HG03280 (cell line): ENCODE data around the gene POU2AF1.
"Not testable (repeated sequence)": the region's sequence is repeated elsewhere in the genome, so short reads cannot be mapped to it uniquely, and the experiment has no call there.

Source experiments
- ATAC-seq: cut with Tn5 transposase; IDR thresholded peaks from one replicate; pipeline ENCODE4 v1.9.1; 2021; ENCODE audit warnings: mild to moderate bottlenecking, moderate library complexity; ENCODE audit not compliant: unreplicated experiment

Gene POU2AF1

DNA sequence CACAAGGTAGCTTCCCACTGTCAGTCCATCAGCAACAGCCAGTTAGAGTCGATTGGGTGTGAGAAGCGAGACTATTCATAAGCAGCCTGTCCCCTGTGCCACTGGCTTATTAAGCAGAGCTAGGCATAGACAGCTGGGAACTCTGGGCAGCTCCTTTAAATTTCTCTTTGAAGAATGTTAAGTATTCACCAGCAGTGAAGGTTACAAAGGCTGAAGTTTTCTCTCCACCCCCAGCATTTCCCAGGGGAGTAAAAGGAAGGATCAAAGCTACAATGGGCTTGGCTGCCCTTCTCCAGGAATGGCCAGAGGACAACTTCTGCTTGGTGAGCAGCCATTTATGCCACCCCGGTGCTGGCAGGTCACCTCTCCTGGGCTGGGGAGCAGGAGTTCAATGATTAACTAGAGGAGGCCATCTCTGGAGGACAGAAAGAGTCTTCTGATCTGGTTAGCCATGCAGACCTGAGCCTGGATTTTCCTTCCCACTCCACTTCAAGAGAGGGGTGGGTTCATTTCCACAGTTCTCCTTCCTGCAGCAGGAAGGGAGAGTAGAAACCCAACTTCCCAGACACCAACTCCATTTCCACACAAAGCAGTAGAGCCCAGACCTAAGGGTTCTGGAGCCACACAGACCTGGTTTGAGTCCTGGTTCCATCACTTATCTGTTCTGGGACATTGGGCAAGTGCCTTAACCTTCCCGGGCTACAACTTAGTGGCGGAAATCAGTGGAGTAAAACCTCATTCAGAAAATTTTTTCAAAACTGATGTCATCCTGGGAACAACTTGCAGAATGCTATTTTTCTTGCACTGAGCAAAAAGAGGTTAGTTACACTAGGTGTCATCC lies 58.1 kb downstream of the POU2AF1 start:
- ATAC-seq: no peak

DNA sequence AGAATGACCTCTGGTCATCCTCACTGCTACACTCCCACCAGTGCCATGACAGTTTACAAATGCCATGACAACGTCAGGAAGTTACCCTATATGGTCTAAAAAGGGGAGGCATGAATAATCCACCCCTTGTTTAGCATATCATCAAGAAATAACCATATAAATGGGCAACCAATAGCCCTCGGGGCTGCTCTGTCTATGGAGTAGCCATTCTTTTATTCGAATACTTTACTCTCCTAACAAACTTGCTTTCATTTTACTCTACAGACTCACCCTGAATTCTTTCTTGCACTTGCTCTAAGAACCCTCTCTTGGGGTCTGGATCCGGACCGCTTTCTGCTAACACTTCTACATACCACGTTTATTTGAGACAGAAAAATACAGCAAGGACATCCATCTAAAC lies 58.9 kb downstream of the POU2AF1 start:
- not testable (repeated sequence) for ATAC-seq

DNA sequence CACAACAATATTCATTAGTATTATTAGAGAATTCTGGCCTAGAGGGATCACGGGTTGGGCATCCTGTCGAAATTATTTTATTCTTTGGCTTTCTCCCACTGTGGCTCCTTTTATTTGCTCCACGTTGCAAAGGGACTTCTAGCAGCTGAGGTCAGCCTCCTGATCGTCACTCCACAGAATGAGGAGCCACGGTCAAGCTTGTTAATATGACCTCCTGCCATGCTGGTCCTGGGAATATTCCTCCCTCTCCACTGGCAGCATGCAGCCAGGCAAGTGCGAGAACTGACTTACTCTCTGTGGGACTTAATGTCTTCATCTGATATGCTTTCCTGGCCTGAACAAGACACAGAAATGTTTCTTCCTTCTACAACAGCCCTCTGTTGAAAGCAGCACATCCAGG lies 59.8 kb downstream of the POU2AF1 start:
- no peak for ATAC-seq

DNA sequence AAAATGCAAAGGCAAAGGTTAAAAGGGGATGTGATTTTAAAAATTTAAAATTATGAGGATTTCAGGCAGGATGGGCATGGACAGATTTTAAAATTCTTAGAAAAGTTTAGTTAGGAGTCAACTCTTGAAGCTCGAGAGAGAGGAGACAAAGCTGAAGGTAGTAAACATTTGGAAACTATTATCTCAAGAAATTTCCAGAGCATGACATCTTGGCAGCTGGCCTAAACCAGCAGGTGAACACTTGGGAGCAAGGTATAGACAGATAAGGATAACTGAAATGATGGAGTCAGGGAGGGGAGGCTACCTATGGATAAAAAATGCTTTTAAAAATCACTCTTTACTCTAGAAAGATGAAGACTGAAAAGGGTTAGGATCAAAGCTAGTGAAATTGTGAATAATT lies 67.0 kb downstream of the POU2AF1 start:
- no peak for ATAC-seq

DNA sequence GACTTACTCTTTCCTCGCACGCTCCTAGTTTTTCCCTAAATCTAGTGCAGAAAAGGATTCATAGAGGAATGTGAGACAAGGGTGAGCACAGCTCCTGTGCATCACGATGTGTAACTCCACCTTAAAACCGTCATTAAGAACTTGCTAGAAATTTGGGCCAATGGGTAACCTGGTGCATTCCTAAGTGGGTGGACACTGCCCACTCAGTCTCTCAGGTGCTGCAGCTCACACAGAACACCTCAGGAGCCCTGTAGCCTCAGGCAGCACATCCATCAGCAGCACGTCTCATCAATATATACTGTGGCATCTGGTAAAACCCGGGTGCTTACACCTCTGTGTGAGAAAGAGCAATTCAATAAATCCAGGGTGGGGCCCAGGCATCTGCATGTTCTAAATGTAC lies 68.4 kb downstream of the POU2AF1 start:
- no peak for ATAC-seq

DNA sequence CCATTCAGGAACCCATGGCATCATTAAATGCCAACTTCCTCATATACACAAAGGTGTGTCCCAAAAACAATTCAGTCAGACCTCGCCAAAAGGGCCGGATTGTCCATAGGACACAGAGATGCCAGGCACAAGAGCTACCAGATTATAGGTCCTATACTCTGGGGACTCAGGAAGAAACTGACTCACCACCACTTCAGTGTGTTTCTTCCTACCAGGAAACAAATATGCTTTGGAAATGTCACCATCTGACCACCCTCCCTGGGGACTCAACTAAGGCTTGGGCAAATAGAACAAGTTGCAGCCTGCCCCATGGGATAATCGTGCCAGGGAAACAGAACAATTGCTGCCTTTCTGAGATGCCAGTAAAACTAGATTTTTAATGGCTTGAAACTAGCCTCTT lies 69.0 kb downstream of the POU2AF1 start:
- no peak for ATAC-seq

DNA sequence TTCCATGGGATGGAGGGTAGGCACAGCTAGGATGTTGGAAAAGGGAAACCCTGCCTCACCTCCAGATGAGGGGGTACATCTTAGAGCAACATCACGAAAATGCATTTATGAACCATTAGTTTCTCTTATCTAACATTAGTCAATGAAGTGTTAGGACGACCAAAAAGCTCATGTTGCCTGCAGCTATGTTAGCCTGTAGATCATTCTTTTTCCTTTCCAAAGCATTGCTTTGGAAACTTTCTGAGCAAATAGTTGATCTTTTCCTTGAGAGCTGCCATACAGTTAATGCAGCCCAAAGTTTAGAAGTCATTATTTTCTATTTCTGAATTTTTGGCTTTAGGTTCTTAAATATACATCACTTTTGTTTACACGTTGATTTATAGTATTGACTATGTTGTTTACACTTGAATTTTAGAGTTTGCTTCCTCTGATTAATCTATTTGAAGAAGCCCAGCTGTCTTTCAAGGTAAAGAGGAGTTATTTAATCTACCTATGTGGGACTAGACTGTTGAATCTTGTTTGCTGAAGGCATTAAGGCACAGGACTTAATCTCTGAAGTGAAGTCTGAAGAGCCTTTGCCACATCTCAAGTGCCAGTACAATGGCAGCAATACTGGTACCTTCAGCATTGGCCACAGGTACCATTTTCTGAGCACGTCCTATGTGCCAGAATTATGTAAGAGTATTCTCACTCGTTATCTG lies 69.7 kb downstream of the POU2AF1 start:
- no peak for ATAC-seq

DNA sequence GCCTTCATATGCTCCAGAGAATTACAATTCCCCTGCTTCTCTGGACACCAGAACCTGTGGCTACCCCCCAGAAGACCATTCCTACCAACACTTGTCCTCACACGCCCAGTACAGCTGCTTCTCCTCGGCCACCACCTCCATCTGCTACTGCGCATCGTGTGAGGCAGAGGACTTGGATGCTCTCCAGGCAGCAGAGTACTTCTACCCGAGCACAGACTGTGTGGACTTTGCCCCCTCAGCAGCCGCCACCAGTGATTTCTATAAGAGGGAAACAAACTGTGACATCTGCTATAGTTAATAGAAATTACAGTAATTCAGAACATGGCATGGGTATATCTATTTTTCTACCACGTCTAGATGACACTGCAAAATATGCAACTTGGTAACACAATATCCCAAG lies 70.9 kb downstream of the POU2AF1 start:
- no peak for ATAC-seq

DNA sequence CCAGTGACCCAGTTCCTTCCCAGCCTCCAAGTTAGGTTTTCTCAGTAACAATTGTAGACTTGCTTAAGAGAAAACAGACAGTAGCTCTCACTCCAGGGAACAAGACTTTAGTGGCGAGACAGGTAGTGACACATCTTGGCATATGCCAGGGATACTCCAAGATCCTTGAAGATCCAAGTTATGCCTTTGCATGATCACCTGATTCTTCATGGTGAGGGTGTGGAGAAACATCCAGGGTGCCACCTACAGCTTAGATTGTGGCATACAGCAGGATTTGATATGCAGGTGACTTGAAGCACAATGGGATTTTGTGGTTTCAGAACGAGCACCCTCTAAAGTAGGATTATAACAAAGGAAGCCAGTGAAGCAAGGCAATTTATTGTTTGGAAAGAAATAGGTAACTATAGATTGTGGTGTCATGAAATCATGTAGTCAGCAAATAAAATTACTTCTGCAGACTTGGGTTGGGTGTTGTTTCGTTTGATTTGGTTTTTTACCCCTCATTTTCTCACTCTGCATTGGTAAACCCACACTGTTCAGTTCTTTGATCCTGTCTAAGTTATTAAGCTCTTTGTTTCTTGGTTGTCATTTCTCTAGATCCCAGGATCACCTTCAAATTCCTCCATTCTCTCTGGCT lies 71.5 kb downstream of the POU2AF1 start:
- ATAC-seq: no peak

DNA sequence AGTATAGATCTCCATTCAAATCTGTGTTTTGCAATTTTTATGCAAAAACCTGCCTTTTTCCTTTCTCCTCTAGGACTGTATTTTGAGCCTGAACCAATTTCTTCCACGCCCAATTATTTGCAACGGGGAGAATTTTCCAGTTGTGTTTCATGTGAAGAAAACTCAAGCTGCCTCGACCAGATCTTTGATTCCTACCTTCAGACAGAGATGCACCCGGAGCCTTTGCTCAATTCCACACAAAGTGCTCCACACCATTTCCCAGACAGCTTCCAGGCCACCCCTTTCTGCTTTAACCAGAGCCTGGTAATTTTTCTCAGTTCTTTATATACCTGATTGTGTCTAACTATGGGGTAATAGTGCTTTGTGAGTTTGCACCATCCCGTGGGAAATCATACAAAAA lies 72.8 kb downstream of the POU2AF1 start:
- ATAC-seq: no peak

DNA sequence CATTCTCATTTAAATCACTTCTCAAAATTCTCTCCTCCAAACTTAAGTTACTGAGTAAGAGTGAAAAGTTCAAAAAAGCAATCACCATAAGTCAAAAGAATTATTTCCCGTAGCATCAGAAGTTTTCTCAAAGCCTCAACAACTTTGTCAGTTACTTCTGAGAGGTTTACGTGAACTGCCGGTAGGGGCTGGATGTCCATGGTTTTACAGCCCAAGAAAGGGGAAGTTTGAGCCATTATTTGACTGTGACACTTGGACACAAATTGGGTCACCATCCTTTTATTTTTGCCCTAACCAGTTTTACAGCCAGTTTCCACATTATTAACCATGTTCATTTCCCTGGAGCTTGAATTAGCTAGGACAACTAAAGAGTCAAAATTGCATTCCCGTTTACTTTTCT lies 73.2 kb downstream of the POU2AF1 start:
- ATAC-seq: no peak

DNA sequence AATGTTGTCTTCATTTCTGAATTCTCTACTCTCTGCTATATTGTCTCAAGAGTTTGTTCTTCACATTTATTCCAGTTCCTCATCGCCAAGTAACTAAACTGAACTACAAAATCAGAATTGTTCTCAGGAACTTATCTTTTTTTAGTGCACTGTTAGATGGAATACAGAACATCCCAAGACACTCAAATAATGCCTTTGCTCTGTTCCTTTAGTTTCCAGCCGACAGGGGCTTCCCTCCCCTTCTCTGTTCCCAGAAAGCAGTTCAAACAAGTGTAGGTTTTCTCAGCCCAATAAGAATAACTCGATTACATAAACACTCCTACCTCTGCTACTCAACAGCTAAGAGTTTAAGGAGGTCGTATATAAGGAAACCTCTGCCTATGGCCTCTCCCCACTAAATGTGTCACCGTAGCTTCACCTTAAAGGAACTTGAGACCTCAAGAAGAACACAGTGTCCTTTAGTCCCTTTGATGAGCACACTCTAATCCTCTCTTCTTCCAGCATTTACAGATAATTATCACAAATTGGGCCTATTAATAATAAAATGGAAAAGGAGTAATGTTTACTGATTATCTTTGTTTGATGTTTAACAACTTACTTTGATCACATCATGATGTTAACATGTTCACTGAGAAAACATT lies 73.8 kb downstream of the POU2AF1 start:
- no peak for ATAC-seq

DNA sequence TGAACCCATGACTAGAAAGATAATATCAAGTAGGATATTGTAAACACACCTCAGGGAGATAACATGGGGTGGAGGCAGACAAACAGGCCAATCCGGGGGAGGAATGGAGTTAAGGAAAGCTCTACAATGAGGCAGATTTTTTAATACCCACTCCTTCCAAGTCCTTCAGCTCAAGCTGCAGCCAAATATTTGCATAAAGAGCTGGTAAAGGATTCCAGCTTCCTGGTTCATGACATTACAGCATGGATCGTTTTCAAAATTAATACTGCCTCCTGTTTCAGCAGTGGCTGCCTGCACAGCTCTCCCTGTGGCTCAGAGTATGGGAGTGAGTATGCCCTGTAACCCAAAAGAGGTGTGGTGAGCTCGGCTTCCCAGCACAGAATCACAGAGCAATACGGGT lies 75.6 kb downstream of the POU2AF1 start:
- ATAC-seq: no peak

DNA sequence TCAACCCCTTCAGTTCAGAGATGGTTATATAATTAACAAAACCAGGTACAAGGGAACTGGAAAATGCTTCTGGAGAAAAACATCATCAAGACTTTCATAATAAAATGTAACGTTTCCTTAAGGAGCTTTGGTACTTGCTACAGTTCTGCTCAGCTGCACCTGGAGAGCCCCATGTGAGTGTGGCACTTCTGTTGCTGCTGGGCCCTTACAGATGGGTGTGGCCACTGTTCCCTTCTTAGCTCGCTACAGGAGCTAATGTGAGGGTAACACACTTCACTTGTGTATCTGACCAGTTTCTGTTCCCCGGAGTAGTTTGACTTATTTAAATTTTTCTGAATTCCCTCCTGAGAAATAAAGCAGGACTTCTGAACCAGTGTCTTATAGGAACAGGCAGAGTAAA lies 76.8 kb downstream of the POU2AF1 start:
- no peak for ATAC-seq
